ENCODE data around the gene TRAPPC1.
A peak's percentile ranks its signal among the peaks of the same experiment; 100 is the strongest.

The TRAPPC1 gene

GRCh38 chr17:7940743-7941142, 9.0 kb upstream of the TRAPPC1 start:
- DNase-seq (ENCODE audit: low read depth, low spot score): no peak
- H3K4me3 ChIP-seq (ENCODE audit: low read length): no peak overlapping the region
- H3K9me3 ChIP-seq (ENCODE audit: control insufficient read depth, insufficient read depth, low read length): no peaks in the 10 kb centered on the region
- H3K27me3 ChIP-seq (ENCODE audit: control insufficient read depth, insufficient read depth, low read length): no peaks in the 10 kb centered on the region
- H3K4me1 ChIP-seq (ENCODE audit: control insufficient read depth, insufficient read depth, low read length): no peaks in the 10 kb centered on the region
- H3K27ac ChIP-seq (ENCODE audit: low read length): no peak overlapping the region
- no CpG with 5 or more reads among the region's 6 CpGs for WGBS (ENCODE audit: insufficient coverage, insufficient read length)
- peaks cover 27% of the 10 kb centered on the region for H3K36me3 ChIP-seq (ENCODE audit: control insufficient read depth, insufficient read depth, low read length)

DNA sequence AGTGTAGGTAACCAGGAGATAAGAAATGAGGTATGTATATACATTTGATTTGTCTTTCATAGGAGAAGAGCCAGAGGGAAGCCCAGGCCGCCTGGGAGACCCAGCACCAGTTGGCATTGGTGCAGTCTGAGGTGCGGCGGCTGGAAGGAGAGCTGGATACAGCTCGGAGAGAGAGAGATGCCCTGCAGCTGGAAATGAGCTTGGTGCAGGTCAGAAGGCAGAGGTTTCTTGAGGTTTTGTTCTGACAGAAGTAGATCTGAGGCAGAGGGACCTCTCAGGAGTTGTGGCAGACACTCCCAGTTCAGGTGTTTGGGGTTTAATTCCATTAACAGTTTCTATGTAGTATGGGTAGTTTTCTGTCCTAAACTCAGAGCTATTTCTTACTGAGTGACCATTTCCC, 8.3 kb upstream of the TRAPPC1 start:
- Histone ChIP-seq H3K4me1 (ENCODE audit: control insufficient read depth, insufficient read depth, low read length) (no peaks in the 10 kb centered on the region), H3K27me3 (ENCODE audit: control insufficient read depth, insufficient read depth, low read length) (no peaks in the 10 kb centered on the region), H3K36me3 (ENCODE audit: control insufficient read depth, insufficient read depth, low read length) (peaks cover 24% of the 10 kb centered on the region), H3K9me3 (ENCODE audit: control insufficient read depth, insufficient read depth, low read length) (no peaks in the 10 kb centered on the region), H3K4me3 (ENCODE audit: low read length) (no peak overlapping the region), H3K27ac (ENCODE audit: low read length) (no peak overlapping the region)
- no CpG with 5 or more reads among the region's 4 CpGs for WGBS (ENCODE audit: insufficient coverage, insufficient read length)
- DNase-seq (ENCODE audit: low read depth, low spot score): no peak

DNA sequence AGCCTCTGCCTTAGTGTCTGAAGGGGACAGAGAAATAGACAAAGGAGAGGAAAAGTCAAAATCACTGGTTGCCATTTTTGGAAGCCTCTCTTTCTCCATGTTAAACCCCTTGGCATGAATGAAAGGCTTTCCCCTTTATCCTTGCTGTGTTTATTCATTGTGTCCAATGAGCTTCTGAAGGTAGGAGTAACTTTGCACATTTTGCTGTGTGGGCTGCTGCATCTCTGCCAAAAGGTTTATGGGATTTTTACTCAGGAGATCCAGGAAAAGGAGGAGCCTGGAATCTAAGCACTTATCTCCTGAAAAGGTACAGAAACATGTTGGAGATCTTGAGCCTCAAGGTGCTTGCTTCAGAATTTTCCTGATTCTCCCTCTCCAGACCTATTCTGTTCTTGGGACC, 4.1 kb upstream of the TRAPPC1 start:
- Histone ChIP-seq H3K4me3 (ENCODE audit: low read length) (no peak overlapping the region), H3K4me1 (ENCODE audit: control insufficient read depth, insufficient read depth, low read length) (peaks cover 1% of the 10 kb centered on the region; the same call in 1 of the 2 replicates), H3K27me3 (ENCODE audit: control insufficient read depth, insufficient read depth, low read length) (no peaks in the 10 kb centered on the region), H3K9me3 (ENCODE audit: control insufficient read depth, insufficient read depth, low read length) (no peaks in the 10 kb centered on the region), H3K27ac (ENCODE audit: low read length) (no peak overlapping the region), H3K36me3 (ENCODE audit: control insufficient read depth, insufficient read depth, low read length) (peaks cover 11% of the 10 kb centered on the region; the same call in 1 of the 2 replicates)
- DNase-seq (ENCODE audit: low read depth, low spot score): no peak

DNA sequence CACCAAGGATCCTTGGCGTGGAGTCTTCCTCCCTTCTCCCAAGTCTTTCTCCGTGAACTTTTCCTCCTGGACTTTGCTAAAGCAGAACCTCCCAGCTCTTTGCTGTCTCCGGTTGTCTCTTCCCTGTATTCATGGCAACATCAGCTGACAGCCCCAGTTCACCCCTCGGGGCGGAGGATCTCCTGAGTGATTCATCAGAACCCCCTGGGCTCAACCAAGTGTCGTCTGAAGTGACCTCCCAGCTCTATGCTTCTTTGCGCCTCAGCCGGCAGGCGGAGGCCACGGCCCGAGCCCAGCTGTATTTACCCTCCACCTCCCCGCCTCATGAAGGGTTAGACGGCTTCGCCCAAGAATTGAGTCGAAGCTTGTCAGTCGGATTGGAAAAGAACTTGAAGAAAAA, 1.2 kb upstream of the TRAPPC1 start:
- Histone ChIP-seq H3K4me1 (ENCODE audit: control insufficient read depth, insufficient read depth, low read length) (peaks cover 1% of the 10 kb centered on the region; the same call in 1 of the 2 replicates), H3K36me3 (ENCODE audit: control insufficient read depth, insufficient read depth, low read length) (peaks cover 2% of the 10 kb centered on the region; the same call in 1 of the 2 replicates), H3K27me3 (ENCODE audit: control insufficient read depth, insufficient read depth, low read length) (peaks cover 11% of the 10 kb centered on the region), H3K4me3 (ENCODE audit: low read length) (peak overlapping the region; percentile 84; the same call in 1 of the 2 replicates), H3K9me3 (ENCODE audit: control insufficient read depth, insufficient read depth, low read length) (no peaks in the 10 kb centered on the region), H3K27ac (ENCODE audit: low read length) (no peak overlapping the region)
- WGBS (ENCODE audit: insufficient coverage, insufficient read length): no CpG with 5 or more reads among the region's 16 CpGs
- DNase-seq (ENCODE audit: low read depth, low spot score): no peak

- no CpG with 5 or more reads among the region's 17 CpGs for WGBS (ENCODE audit: insufficient coverage, insufficient read length)
- Histone ChIP-seq H3K27me3 (ENCODE audit: control insufficient read depth, insufficient read depth, low read length) (peaks cover 12% of the 10 kb centered on the region), H3K36me3 (ENCODE audit: control insufficient read depth, insufficient read depth, low read length) (peaks cover 2% of the 10 kb centered on the region; the same call in 1 of the 2 replicates), H3K4me1 (ENCODE audit: control insufficient read depth, insufficient read depth, low read length) (peaks cover 1% of the 10 kb centered on the region; the same call in 1 of the 2 replicates), H3K4me3 (ENCODE audit: low read length) (peak overlapping the region; percentile 84; the same call in 1 of the 2 replicates), H3K27ac (ENCODE audit: low read length) (no peak overlapping the region), H3K9me3 (ENCODE audit: control insufficient read depth, insufficient read depth, low read length) (no peaks in the 10 kb centered on the region)
- DNase-seq (ENCODE audit: low read depth, low spot score): no peak
Measured at GRCh38 chr17:7932483-7932891, 741 bp upstream of the TRAPPC1 start.

DNA sequence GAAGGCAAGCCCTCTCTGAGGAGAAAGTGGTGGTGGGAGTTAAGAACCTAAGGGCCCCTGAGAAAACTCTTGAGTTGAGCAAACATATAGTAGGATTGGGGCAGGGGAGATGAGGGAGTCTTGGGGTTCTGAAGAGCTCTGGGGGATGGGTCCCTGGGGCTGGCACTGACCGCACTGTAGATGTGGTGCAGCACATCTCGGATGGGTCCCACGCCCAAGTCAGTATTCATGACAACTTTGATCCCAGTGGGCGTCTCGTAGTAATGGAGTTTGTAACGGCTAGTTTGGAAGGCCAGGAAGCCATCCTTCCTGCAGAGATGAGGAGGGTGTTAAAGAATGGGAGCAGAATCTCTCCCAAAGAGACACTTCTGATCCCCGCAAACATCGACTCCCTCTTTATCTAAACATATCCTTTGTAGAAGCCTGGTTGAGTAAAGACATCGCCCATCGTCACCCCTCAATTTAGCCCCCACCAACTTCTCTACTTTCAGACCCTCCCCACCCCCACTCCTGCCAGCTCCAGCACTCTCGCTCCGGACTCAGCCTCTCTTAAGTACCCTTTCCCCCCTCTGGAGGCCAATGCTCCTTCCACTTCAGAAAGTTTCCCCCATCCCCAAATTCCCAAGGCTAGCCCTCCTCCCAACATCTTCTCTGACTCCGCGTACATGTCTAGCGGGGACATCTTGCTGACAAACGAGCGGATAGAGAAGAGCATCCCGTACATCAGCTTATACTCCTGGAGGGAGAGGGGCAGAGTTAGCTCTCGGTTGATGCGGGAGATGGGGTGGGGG, 710 bp downstream of the TRAPPC1 start:
- Histone ChIP-seq H3K27ac (ENCODE audit: low read length) (no peak overlapping the region), H3K36me3 (ENCODE audit: control insufficient read depth, insufficient read depth, low read length) (no peaks in the 10 kb centered on the region), H3K4me3 (ENCODE audit: low read length) (peak overlapping the region; percentile 84; the same call in 1 of the 2 replicates), H3K4me1 (ENCODE audit: control insufficient read depth, insufficient read depth, low read length) (peaks cover 1% of the 10 kb centered on the region; the same call in 1 of the 2 replicates), H3K9me3 (ENCODE audit: control insufficient read depth, insufficient read depth, low read length) (no peaks in the 10 kb centered on the region), H3K27me3 (ENCODE audit: control insufficient read depth, insufficient read depth, low read length) (peaks cover 13% of the 10 kb centered on the region)
- WGBS (ENCODE audit: insufficient coverage, insufficient read length): no CpG with 5 or more reads among the region's 20 CpGs
- DNase-seq (ENCODE audit: low read depth, low spot score): no peak

- H3K4me3 ChIP-seq (ENCODE audit: low read length): peak within 1 kb of the TSS; percentile 69; the same call in 1 of the 2 replicates
- DNase-seq (ENCODE audit: low read depth, low spot score): no peak
- H3K9me3 ChIP-seq (ENCODE audit: control insufficient read depth, insufficient read depth, low read length): no peaks in the 10 kb centered on the region
- WGBS (ENCODE audit: insufficient coverage, insufficient read length): no CpG with 5 or more reads among the region's 67 CpGs
- H3K36me3 ChIP-seq (ENCODE audit: control insufficient read depth, insufficient read depth, low read length): no peaks in the 10 kb centered on the region
- peaks cover 13% of the 10 kb centered on the region for H3K27me3 ChIP-seq (ENCODE audit: control insufficient read depth, insufficient read depth, low read length)
- H3K4me1 ChIP-seq (ENCODE audit: control insufficient read depth, insufficient read depth, low read length): peaks cover 1% of the 10 kb centered on the region; the same call in 1 of the 2 replicates
- no peak within 1 kb of the TSS for H3K27ac ChIP-seq (ENCODE audit: low read length)
Measured at GRCh38 chr17:7929158-7930023, 2.4 kb downstream of the TRAPPC1 start, which contains the start of gene KCNAB3. Gene KCNAB3, minus strand, starts transcription at chr17:7929856. Its CDS starts 421 bp downstream, at chr17:7929435.

GRCh38 chr17:7927596-7927995, 4.2 kb downstream of the TRAPPC1 start:
- no CpG with 5 or more reads among the region's 3 CpGs for WGBS (ENCODE audit: insufficient coverage, insufficient read length)
- Histone ChIP-seq H3K9me3 (ENCODE audit: control insufficient read depth, insufficient read depth, low read length) (no peaks in the 10 kb centered on the region), H3K27me3 (ENCODE audit: control insufficient read depth, insufficient read depth, low read length) (peaks cover 23% of the 10 kb centered on the region), H3K36me3 (ENCODE audit: control insufficient read depth, insufficient read depth, low read length) (no peaks in the 10 kb centered on the region), H3K4me3 (ENCODE audit: low read length) (no peak overlapping the region), H3K4me1 (ENCODE audit: control insufficient read depth, insufficient read depth, low read length) (no peaks in the 10 kb centered on the region; the same call in 1 of the 2 replicates), H3K27ac (ENCODE audit: low read length) (no peak overlapping the region)
- DNase-seq (ENCODE audit: low read depth, low spot score): no peak

DNA sequence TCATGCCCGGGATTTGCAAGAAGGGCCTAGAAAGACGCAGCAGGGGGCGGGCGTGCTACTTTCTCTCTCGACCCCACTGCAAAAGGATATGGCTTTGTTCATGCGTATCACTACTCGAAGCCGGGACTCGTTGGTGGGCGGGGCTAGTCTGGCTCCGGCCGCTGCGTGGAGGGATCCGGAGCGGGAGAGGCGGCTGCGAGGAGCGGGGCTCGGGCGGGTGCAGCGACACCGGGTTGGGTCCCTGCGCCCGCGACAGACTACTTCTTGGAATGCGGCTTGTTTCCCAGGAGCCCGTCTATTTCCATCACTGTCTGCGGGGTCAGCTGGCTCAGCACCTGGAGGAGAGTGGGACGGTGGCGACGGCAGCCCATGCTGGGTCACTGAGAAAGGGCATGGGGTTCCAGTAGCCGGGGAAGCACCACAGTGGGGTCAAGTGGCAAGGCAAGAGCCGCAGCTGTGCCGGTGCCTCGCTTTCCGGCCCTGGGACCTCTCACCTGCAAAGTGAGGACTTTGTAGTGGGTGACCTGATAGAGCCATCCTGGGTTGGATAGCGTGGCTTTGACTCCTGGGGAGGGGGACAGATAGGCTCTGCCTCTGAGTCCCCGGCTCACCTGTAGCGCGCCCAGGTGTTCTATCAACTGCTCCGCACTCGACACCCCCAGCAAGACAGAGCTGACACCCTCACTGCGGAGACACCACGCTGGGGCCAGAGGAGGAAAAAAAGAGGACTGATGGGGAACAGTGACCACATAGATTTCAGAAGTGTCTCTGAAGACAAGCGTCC, 8.7 kb downstream of the TRAPPC1 start:
- no CpG with 5 or more reads among the region's 45 CpGs for WGBS (ENCODE audit: insufficient coverage, insufficient read length)
- H3K36me3 ChIP-seq (ENCODE audit: control insufficient read depth, insufficient read depth, low read length): no peaks in the 10 kb centered on the region
- H3K27me3 ChIP-seq (ENCODE audit: control insufficient read depth, insufficient read depth, low read length): peaks cover 18% of the 10 kb centered on the region; the same call in 1 of the 2 replicates
- peak overlapping the region; percentile 18; the same call in 1 of the 2 replicates for H3K4me3 ChIP-seq (ENCODE audit: low read length)
- H3K27ac ChIP-seq (ENCODE audit: low read length): no peak overlapping the region
- H3K9me3 ChIP-seq (ENCODE audit: control insufficient read depth, insufficient read depth, low read length): no peaks in the 10 kb centered on the region
- DNase-seq (ENCODE audit: low read depth, low spot score): no peak
- peaks cover 2% of the 10 kb centered on the region; the same call in 1 of the 2 replicates for H3K4me1 ChIP-seq (ENCODE audit: control insufficient read depth, insufficient read depth, low read length)
